ENCODE data around the gene SNX11.
"Not testable (repeated sequence)": the region's sequence is repeated elsewhere in the genome, so short reads cannot be mapped to it uniquely, and the experiment has no call there.

The SNX11 gene, protein sequence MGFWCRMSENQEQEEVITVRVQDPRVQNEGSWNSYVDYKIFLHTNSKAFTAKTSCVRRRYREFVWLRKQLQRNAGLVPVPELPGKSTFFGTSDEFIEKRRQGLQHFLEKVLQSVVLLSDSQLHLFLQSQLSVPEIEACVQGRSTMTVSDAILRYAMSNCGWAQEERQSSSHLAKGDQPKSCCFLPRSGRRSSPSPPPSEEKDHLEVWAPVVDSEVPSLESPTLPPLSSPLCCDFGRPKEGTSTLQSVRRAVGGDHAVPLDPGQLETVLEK

DNA sequence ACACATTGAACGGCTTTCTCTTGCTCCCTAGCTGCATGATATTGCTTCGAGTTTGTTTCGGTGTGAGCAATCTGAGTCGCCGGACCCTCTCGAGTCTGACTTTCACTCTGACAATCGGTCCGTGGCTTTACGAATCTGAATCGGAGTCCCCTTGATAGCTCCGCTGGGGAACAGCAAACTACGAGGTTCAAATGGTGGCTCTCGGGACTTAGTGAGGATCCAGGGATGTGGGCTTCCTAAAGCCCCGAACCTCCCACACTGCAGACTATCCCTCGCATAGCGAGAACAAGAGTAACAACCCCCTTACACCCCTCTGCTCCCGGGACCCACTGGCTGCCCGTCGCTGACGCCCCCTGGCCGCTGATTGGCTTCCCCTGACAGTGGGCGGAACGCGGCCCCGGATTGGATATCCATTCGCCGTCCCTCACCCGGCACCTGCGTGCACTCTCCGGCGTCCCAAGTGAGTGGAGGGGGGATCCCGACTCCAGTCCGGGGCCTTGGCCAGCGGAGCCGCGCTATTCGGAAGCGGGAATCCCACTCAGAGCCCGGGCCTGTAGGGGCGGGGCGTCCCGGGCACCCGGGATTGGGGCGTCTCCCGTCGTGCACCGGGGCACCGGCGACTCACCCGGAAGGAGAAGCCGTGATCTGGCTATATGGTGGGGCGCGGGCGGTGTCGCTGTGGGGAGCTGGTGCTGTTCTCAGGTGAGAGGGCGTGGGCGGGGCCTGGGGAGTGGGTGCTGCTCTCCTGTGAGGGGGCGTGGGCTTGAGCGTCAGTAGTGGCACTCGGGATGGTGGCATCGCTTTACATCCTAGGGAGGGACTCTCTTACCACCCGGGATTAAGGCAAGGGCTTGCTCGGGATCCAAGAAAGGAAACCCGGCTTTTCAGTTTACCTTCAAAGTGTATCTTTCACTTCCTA is at the start of gene SNX11:
Gene SNX11 (plus strand): TSS at position 630 of the 919 bp plus-strand sequence. CDS start 4,278 bp downstream, outside the sequence.
- peak; percentile 99 for DNase-seq

DNA sequence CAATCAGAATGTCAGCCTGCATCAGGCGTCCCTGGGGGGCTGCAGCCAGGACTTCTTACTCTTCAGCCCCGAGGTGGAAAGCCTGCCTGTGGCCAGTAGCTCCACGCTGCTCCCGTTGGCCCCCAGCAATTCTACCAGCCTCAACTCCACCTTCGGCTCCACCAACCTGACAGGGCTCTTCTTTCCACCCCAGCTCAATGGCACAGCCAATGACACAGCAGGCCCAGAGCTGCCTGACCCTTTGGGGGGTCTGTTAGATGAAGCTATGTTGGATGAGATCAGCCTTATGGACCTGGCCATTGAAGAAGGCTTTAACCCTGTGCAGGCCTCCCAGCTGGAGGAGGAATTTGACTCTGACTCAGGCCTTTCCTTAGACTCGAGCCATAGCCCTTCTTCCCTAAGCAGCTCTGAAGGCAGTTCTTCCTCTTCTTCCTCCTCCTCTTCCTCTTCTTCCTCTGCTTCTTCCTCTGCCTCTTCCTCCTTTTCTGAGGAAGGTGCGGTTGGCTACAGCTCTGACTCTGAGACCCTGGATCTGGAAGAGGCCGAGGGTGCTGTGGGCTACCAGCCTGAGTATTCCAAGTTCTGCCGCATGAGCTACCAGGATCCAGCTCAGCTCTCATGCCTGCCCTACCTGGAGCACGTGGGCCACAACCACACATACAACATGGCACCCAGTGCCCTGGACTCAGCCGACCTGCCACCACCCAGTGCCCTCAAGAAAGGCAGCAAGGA is 49.0 kb upstream of the SNX11 start:
- no peak for DNase-seq

DNA sequence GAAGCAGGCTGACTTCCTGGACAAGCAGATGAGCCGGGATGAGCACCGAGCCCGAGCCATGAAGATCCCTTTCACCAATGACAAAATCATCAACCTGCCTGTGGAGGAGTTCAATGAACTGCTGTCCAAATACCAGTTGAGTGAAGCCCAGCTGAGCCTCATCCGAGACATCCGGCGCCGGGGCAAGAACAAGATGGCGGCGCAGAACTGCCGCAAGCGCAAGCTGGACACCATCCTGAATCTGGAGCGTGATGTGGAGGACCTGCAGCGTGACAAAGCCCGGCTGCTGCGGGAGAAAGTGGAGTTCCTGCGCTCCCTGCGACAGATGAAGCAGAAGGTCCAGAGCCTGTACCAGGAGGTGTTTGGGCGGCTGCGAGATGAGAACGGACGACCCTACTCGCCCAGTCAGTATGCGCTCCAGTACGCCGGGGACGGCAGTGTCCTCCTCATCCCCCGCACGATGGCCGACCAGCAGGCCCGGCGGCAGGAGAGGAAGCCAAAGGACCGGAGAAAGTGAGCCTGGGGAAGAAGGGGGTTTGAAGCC is 48.4 kb upstream of the SNX11 start:
- DNase-seq: no peak

DNA sequence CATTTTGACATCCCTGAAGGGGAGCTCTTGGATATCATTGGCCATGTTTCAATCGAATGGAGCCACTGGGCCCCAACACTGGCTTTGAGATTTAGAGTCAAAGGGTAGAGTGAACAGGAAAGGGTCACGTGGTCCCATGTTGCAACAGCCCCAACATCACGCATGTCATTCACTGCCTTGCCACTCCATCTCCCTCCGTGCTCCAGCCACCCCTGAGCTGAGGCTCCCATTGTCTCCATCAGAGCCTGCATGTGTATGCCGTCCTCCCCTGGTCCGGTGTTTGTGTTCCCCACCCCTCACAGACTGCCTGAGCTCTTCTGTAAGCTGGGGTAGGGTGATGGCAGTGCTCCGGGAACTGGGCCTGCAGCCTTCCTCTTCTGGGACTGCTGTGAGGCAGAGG is 47.3 kb upstream of the SNX11 start:
- DNase-seq: no peak

DNA sequence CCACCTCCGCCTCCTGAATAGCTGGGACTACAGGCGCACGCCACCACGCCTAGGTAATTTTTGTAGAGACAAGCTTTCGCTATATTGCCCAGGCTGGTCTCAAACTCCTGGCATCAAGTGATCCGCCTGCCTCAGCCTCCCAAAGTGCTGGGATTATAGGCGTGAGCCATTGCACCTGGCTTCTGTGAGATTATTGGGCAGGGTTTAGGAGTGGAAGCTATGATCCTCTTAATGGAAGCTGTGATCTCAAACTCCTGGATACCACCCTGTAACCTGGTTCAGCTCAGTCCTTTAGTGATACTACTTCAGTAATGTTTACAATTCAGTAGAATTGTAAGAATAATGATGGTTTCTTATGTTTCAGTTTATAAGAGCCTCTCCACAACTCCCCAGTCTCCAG is 45.3 kb upstream of the SNX11 start:
- DNase-seq: no peak

DNA sequence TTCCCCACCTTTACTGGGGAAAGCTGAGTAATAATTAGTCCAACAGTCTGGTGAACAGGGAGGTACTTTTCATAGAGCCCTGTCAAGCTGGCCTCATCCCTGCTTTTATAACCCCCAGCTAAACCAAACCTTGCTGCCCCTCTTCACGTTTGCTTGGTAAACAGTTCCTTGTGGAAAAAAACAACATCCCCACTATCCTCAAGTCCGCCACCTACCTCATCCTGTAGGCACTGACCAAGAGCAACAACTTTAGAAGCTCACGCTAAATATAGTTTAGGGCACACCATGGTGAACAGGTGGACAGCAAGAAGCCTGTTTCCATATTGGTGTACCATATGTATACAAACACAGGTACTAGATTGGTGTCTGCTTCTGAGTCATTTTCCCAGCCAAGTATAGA is 42.9 kb upstream of the SNX11 start:
- no peak for DNase-seq

DNA sequence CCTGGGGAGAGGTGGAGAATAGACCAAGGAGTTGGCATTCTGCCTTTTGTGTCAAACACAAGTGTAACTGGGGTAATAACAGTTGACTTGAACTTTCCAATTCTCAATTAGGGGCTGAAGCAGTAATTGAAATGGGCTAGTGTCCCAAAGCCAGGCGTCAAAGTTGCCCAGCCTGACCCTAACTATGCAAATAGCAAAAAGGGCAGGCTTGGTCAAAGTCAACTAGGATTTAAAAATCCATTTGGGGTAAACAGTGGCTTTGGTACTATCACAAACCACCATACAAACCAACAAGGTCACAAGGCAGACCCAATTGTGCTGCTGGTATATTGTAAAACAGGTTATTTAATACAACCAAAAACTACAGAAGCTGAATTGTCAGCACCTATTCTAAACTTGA is 41.4 kb upstream of the SNX11 start:
- DNase-seq: no peak

DNA sequence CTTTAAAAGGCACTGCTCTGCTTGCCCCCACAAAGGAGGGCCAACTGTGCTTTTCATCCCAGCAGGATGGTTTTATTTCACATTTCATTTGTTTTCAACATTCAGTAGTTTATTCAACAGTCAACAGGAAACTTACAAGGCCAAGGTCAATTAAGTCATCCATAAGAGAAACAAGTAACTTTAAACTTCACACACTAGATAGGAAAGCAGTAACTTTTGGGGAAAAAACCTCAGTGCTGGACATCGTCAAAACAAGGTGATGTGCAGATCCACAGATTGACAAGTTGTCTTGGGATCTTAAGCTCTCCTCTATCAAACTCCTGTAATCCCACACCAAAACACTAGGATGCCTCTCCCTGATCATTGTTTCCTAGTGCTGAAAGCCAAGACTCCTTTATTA is 40.9 kb upstream of the SNX11 start:
- no peak for DNase-seq

DNA sequence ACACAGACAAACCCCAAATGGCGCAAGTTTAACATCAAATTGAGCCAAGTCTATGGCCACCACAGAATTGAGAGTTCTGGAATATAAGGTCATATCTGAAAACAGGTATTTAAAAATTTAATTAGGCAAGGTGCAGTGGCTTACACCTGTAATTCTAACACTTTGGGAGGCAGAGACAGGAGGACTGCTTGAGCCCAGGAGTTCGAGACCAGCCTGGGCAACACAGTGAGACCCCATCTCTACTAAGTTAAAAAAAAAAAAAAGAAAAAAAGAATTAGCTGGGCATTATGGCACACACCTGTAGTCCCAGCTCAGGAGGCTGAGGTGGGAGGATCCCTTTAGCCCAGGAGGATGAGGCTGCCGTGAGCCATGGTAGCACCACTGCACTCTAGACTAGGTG is 40.3 kb upstream of the SNX11 start:
- DNase-seq: no peak

DNA sequence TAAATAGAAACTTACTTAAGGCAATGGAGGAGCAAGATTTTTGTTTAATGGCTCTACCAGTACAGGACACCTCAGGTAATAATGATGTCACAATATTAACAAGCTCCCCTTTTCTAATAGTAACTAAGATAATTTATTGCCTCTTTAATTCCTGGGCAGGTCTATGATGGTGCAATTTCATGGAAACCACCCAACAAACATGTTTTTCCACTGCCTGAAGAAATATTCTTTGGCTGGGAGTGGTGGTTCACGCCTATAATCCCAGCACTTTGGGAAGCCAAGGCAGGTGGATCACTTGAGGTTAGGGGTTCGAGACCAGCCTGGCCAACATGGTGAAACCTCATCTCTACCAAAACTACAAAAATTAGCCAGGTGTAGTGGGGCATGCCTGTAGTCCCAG is 39.8 kb upstream of the SNX11 start:
- DNase-seq: not testable (repeated sequence)

DNA sequence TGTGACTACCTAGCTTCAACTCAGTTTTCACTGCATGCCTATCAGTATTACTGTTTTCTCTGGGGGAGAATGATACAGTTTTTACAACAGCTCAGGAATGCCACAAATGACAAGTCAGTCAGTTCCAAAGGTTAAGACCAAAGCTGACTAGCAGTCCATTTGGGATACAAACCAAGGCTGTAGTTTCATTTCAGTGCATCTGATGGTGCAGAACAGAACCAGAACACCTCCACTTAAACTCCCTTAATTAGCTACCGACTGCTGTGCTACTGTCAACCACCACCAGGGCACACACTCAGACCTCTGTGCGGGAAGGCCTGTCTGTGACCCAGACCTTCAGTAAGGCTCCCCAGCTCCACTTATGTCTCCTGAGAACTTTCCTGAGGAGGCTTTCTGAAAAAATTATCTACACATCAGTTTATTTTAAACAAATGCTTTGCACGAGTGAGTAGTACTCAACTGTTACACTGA is 39.0 kb upstream of the SNX11 start:
- DNase-seq: no peak

DNA sequence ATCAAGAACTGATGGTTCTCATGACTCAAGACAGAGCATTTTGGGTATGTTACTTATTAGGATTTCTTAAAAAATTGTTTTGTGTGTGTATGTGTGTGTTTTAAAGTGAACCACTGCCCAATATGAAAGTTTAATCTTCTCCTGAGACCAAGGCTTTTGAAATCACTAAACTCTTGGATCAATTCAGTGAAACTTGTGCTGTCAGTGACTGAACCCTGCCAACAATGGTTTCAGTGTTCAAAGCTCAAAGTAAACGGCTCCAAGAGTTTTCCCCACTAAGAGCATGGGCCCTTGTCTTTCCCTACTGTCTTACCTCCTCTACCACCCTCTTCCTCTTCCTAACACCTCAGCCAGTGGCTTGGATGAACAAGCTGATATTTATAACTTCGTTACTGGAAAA is 37.4 kb upstream of the SNX11 start:
- DNase-seq: no peak

DNA sequence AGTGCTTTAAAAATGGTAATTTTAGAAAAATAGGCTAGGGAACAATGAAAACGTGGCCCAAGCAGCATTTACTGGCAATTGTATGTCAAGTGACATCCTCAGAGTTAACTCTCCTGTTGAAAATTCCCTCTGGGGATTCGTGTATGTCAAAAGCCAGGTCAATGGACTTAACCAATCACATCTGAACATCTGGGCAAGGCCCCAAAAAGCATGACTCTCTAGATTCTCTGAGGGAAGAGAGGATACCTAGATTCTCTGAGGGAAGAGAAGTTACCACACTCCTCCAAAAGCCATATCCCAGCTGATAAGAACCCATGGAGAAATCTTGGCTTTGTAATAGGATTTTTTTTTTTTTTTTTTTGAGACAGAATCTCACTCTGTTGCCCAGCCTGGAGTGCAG is 35.9 kb upstream of the SNX11 start:
- DNase-seq: no peak

DNA sequence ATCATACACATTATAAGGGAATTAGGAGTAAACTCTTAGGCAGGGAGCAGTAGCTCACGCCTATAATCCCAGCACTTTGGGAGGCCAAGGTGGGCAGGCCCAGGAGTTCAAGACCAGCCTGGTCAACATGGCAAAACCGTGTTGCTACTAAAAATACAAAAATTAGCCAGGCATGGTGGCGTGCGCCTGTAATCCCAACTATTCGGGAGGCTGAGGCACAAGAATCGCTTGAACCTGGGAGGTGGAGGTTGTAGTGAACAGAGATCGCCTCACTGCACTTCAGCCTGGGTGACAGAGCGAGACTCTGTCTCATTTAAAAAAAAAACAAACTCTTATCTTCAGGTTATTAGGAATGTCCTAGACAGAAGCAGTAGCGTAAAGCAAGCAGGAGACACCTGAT is 34.8 kb upstream of the SNX11 start:
- DNase-seq: not testable (repeated sequence)

DNA sequence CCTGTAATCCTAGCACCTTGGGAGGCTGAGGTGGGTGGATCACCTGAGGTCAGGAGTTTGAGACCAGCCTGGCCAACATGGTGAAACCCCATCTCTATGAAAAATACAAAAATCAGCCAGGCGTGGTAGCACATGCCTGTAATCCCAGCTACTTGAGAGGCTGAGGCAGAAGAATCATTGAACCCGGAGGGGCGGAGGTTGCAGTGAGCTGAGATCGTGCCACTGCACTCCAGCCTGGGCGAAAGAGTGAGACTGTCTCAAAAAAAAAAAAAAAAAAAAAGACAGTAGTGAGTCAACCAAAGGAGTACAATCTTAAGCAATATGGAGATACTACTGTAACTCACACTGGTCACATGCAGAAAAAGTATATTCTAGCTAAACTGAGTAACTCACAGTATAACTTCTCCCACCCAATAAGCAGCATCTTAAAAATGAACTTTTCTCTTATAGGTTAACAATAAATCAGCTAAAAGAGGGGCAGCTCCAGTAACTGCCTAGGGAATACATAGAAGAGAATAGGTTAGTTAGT is 33.9 kb upstream of the SNX11 start:
- not testable (repeated sequence) for DNase-seq

DNA sequence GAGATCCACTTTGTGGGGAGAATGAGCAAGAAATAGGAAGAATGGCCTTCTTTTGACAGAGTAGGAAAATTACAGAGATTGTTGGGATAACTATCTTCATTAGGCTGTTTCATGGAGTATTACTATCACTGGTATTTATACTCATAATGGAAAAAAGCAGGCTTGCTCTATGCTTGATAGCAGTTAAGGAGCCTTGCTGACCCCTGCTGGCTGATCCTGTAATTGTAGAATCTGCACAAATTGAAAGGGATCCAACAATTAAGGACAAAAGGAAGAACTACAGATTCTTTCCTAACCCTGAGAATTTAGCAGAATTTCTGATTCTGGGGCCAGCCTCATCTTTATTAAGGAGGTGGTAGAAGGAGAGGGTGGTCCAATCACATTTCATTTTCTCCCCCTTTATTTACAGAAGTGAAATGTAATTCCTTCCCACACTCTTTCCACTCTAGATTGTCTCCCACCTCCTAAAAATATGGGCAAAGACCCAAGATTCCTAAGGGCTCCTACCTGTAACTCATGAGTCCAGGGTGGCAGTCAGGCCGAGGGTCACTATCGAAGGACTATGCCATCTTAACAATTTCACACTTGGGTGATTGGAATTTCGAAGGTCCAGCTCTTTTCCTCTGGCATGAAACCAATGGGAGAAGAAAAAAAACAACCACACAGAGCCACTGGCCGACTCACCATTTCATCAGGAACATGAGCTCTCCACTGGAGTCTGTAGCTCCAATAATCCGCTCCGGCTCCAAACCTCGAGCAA is 33.1 kb upstream of the SNX11 start:
- DNase-seq: peak; percentile 24

DNA sequence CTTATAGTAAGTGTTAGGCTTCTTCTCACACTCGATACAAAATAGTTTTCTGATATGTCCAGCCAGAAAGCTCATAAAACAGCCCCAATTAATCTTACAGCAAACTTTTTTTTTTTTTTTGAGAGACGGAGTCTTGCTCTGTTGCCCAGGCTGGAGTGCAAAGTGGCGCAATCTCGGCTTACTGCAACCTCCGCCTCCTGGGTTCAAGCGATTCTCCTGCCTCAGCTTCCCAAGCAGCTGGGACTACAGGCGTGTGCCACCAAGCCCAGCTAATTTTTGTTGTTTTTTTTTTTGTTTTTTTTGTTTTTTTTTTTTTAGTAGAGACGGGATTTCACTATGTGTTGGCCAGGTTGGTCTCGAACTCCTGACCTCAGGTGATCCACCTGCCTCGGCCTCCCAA is 30.4 kb upstream of the SNX11 start:
- DNase-seq: not testable (repeated sequence)

DNA sequence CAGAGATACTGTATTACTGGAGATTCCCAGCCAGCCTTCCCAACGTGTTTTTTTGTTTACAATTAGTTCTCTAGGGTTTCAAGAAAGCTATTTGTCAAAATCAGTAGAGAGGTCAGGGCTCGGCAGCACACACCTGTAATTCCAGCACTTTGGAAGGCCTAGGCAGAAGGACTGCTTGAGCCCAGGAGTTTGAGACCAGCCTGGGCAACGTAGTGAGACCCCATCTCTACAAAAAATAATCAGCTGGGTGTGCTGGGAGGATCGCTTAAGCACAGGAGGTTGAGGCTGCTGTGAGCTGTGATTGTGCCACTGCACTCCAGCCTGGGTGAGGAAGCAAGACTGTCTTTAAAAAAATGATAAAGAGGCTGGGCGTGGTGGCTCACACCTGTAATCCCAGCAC is 25.7 kb upstream of the SNX11 start:
- no peak for DNase-seq

DNA sequence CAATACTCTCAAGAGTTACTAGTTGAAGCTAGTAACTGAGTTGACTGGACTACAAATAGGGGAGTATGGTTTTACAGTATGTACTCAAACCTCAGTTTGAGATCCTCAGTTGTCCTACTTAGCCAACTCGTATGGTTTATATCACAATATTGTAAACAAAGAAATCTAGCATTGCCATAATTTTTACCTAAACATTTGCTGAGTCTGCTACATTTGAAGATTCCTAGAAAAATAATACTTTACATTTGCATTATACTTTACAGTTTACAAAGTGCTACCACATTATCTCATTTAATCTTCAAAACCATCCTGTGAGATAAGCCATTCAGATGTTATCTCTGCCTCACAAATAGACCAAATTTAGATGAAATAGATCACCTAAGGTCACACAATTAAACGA is 22.6 kb upstream of the SNX11 start:
- no peak for DNase-seq

DNA sequence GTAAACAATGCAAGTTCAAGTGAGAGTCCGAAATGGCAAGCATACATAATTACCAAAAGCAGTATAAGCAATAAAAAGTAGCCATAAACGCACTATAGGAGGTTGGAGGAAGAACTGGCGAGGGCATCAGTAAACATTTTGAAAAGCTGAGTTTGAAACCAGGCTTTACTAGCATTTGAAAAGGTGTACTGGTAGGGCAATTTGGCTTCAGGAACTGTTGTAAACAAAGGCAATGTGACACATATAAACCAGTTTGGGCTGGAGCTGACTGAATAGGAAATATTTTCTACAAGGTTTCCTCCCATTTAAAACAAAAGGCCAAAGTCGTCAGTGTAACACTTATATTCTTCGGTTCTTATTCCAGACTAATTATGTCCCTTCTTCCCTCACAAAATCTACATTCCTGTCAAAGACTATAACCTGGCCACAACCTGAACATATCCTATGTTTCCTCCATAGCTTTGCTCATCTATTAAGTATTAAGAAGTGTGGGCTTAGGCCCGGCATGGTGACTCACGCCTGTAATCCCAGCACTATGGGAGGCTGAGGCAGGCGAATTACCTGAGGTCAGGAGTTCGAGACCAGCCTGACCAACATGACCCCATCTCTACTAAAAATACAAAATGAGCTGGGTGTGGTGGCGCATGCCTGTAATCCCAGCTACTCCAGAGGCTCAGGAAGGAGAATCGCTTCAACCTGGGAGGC is 14.1 kb upstream of the SNX11 start:
- DNase-seq: no peak

DNA sequence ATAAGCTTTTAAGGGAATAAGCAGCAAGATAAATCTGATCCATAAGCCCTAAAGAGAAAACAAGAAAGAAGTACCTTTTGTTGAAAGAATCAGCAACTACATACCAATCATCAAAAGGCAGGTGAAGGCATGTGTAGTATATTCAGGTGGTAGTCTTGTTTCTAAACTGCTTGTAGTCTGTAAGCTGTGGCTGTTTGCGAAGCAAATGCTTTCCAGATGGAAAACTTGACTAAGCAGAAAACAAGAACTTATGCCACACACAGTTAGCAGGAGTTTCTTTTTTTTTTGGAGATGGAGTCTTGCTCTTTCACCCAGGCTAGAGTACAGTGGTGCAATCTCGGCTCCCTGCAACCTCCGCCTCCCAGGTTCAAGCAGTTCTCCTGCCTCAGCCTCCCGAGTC is 12.0 kb upstream of the SNX11 start:
- DNase-seq: no peak

DNA sequence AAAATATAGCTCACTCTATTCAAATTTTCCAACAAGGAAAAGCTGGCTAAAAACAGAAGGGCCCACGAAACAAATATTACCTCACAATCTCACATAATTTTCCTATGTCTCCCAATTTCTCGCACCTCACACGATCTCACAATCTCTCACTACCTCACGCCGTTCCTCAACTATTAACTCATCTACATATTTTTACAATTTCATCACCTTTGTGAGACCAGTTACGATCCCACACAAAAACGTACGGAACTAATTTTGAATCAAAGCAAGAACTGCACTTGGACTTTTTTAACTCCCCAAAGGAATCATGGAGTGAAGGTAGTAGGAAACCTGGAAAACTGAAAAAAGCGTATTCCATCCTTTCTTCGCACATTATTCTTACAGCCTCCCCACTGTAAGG is 7.4 kb upstream of the SNX11 start:
- no peak for DNase-seq
